Central memory CD8-positive, alpha-beta T cell (primary cell): ENCODE results near the gene RNF168.
A peak's percentile ranks its signal among the peaks of the same experiment; 100 is the strongest.
"Not testable (repeated sequence)": the region's sequence is repeated elsewhere in the genome, so short reads cannot be mapped to it uniquely, and the experiment has no call there.

Experiments used
- ATAC-seq: fragments of 150-1000 bp; cut with Tn5 transposase; replicated peaks from 2 replicates; pipeline ENCODE4 v1.10.0; 2022; ENCODE audit warnings: mild to moderate bottlenecking, moderate FRiP score, moderate number of reproducible peaks; ENCODE audit not compliant: poor library complexity, severe bottlenecking; ENCODE audit errors: extremely low read depth
- DNase-seq, 2 donors: peaks; one replicate each; pipeline ENCODE4 v3.0.0; 2021; ENCODE audit warnings: low spot score in 2 of 2
- H3K27ac Mint-ChIP-seq: one replicate; pipeline ENCODE4 v1.8.0; 2022; ENCODE audit warnings: low read depth, mild to moderate bottlenecking, moderate library complexity, mixed read lengths
- H3K27me3 Mint-ChIP-seq: one replicate; pipeline ENCODE4 v1.8.0; 2022; ENCODE audit warnings: mixed read lengths
- H3K36me3 Mint-ChIP-seq: one replicate; pipeline ENCODE4 v1.8.0; 2022; ENCODE audit warnings: mild to moderate bottlenecking, moderate library complexity, mixed read lengths; ENCODE audit not compliant: insufficient read depth
- H3K4me1 Mint-ChIP-seq: one replicate; pipeline ENCODE4 v1.8.0; 2022; ENCODE audit warnings: mixed read lengths
- H3K4me3 Mint-ChIP-seq: one replicate; pipeline ENCODE4 v1.8.0; 2022; ENCODE audit warnings: mild to moderate bottlenecking, moderate library complexity, mixed read lengths
- H3K9me3 Mint-ChIP-seq: one replicate; pipeline ENCODE4 v1.8.0; 2022; ENCODE audit warnings: mixed read lengths

Gene RNF168

GRCh38 chr3:196440696-196441095, 62.9 kb downstream of the RNF168 start:
- H3K27me3 Mint-ChIP-seq, result no peaks in the 10 kb centered on the region
- no peak for DNase-seq
- H3K4me1 Mint-ChIP-seq, result no peaks in the 10 kb centered on the region
- no peak overlapping the region for H3K4me3 Mint-ChIP-seq
- H3K9me3 Mint-ChIP-seq, result no peaks in the 10 kb centered on the region
- no peak overlapping the region for H3K27ac Mint-ChIP-seq
- no peak for ATAC-seq
- no peaks in the 10 kb centered on the region for H3K36me3 Mint-ChIP-seq

- Mint-ChIP-seq H3K36me3 (no peaks in the 10 kb centered on the region), H3K9me3 (no peaks in the 10 kb centered on the region), H3K4me3 (no peak overlapping the region), H3K27ac (no peak overlapping the region), H3K27me3 (no peaks in the 10 kb centered on the region), H3K4me1 (no peaks in the 10 kb centered on the region)
- ATAC-seq (no peak), DNase-seq (no peak)
These were observed 63.5 kb downstream of the RNF168 start for GRCh38 chr3:196440041-196440537.

GRCh38 chr3:196432137-196432879, 71.3 kb downstream of the RNF168 start, which contains the start of gene UBXN7:
UBXN7 (minus strand) TSS chr3:196432427; CDS start chr3:196432399, 28 bp downstream.
- Mint-ChIP-seq H3K27me3 (no peaks in the 10 kb centered on the region), H3K4me1 (peaks cover 19% of the 10 kb centered on the region), H3K4me3 (peak within 1 kb of the TSS; percentile 89), H3K27ac (peak within 1 kb of the TSS; percentile 94), H3K9me3 (no peaks in the 10 kb centered on the region), H3K36me3 (peaks cover 22% of the 10 kb centered on the region)
- peak; percentile 81 for ATAC-seq
- peak; percentile 92 to 93 for DNase-seq

DNA sequence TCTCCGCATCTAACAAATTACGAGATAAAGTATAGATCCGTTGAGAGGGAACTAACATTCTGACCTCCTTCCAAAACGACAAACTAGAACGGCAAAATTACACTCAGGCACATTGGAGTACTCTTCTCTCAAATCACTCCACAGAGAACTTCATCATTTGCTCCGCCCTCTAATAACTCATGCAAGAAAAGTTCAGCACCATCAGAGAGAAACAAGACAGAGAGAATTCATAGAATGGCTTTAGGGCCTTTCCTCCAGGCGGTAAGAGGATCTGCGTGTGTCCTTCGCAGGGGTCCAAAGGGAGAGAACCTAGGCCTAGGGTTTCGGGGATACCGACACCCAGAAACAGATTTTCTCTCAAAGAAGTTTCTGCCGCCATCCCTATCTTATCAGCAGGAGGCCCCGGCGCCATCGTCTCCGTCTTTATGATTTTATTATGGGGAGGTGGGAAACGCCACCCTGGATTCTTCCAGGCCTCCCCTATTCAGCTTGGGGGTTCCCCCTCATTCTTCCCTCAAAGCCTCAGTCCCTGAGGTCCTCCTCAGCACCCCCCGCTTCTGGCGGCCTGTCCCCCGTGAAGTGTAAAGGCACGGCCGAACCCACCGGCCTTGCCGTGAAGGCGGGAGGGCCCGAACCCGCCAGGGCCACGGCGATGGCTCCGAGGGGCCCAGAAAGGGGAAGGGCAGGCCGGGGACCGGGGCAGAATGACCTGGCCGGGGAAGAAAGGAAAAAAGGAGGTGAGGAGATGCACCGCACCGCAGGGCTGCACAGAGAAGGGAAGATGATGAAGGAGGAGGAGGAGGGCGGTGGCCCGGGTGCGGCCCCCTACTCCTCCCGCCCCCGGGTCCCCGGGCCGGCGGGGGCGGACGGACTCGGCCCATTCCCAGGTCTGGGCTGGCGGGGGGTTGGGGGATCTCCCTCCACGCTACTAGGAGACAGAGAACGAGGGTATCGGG, 72.1 kb downstream of the RNF168 start:
- Mint-ChIP-seq H3K4me1 (peaks cover 19% of the 10 kb centered on the region), H3K9me3 (no peaks in the 10 kb centered on the region), H3K27me3 (no peaks in the 10 kb centered on the region), H3K27ac (peak overlapping the region; percentile 94), H3K4me3 (peak overlapping the region; percentile 89), H3K36me3 (peaks cover 23% of the 10 kb centered on the region)
- peak; percentile 17 for DNase-seq
- ATAC-seq, result peak; percentile 15

GRCh38 chr3:196428041-196428440, 75.5 kb downstream of the RNF168 start:
- H3K9me3 Mint-ChIP-seq, result no peaks in the 10 kb centered on the region
- H3K4me3 Mint-ChIP-seq, result no peak overlapping the region
- H3K27me3 Mint-ChIP-seq, result no peaks in the 10 kb centered on the region
- peaks cover 37% of the 10 kb centered on the region for H3K4me1 Mint-ChIP-seq
- H3K36me3 Mint-ChIP-seq, result peaks cover 28% of the 10 kb centered on the region
- no peak for DNase-seq
- H3K27ac Mint-ChIP-seq, result no peak overlapping the region
- ATAC-seq, result no peak

DNA sequence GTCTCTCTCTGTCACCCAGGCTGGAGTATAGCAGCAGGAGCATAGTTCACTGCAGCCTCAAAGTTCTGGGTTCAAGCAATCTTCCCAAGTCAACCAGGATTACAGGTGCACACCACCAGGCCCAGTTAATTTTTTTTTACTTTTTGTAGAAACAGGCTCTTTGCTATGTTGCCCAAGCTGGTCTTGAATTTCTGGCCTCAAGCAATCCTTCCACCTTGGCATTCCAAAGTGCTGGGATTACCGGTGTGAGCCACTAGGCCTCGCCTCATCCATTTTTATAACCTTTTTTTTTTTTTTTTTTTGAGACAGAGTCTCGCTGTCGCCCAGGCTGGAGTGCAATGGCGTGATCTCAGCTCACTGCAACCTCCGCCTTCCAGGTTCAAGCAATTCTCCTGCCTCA, 79.1 kb downstream of the RNF168 start:
- not testable (repeated sequence) for H3K9me3 Mint-ChIP-seq, DNase-seq, ATAC-seq, H3K27ac Mint-ChIP-seq, H3K4me3 Mint-ChIP-seq, H3K27me3 Mint-ChIP-seq
- H3K4me1 Mint-ChIP-seq, result peaks cover 51% of the 10 kb centered on the region
- H3K36me3 Mint-ChIP-seq, result peaks cover 14% of the 10 kb centered on the region

GRCh38 chr3:196423044-196423781, 80.4 kb downstream of the RNF168 start:
- Mint-ChIP-seq H3K4me3 (no peak overlapping the region), H3K27me3 (no peaks in the 10 kb centered on the region), H3K27ac (no peak overlapping the region), H3K36me3 (peaks cover 11% of the 10 kb centered on the region), H3K9me3 (no peaks in the 10 kb centered on the region), H3K4me1 (peaks cover 60% of the 10 kb centered on the region)
- no peak for ATAC-seq
- no peak for DNase-seq

DNA sequence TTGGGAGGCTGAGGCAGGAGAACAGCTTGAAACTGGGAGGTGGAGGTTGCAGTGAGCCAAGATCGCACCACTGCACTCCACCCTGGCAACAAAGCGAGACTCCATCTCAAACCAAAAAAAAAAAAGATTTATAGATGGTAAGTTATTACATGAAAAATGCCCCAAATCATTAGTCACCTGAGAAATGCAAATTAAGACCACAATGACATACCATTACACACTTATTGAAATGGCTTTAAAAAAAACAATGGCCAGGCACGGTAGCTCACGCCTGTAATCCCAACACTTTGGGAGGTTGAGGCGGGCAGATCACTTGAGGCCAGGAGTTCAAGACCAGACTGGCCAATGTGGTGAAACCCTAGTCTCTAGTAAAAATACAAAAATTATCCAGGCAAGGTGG, 81.9 kb downstream of the RNF168 start:
- ATAC-seq, H3K27ac Mint-ChIP-seq, DNase-seq, H3K9me3 Mint-ChIP-seq, H3K27me3 Mint-ChIP-seq, H3K4me3 Mint-ChIP-seq, H3K36me3 Mint-ChIP-seq: not testable (repeated sequence)
- peaks cover 69% of the 10 kb centered on the region for H3K4me1 Mint-ChIP-seq

DNA sequence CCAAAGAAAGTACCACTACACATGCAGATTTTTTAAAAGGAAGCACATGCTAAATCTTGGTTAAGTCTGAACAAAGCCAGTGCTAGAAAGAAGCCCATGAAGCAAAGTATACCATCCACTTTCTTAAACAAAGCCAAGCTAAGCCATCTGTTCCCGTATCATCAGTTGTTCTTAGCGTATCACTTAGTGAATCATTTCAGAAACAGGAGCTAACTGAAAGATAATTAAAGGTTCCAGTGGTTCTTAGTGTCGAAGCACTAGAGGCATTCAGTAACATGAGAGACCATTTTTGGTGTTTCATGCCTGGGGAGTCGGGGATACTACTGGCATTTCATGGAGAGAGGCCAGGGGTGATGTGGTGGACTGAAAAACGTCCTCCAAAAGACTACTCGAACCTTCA, 84.2 kb downstream of the RNF168 start:
- no peak for ATAC-seq
- no peak for DNase-seq
- Mint-ChIP-seq H3K36me3 (no peaks in the 10 kb centered on the region), H3K9me3 (no peaks in the 10 kb centered on the region), H3K27ac (no peak overlapping the region), H3K4me1 (peaks cover 66% of the 10 kb centered on the region), H3K4me3 (no peak overlapping the region), H3K27me3 (no peaks in the 10 kb centered on the region)
